ENCODE results near the gene RICTOR.

RICTOR gene

DNA sequence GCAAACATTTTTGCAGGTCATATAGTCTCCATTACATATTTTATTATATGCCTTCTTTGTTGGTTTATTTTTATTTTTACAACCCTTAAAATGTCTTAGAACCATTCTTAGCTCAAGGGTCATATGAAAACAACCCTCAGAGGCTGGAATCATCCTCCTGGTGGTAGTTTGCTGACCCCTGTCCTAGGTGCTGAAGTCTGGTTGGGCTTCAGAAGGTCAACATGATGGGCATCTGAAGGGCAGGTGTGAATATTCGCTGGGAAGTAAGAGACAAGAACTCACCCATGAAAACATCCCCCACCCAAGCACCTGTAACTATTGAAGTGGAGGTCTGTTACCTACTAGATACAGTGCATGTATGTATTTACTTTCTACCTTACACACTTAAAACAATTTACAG, 153.0 kb downstream of the RICTOR start:
- Histone ChIP-seq H3K4me3 (ENCODE audit: low read length) (no peak overlapping the region), H3K9ac (ENCODE audit: low read length) (no peak overlapping the region), H3K9me3 (ENCODE audit: control insufficient read depth, low read length) (no peaks in the 10 kb centered on the region), H3K36me3 (ENCODE audit: control insufficient read depth, insufficient read depth, low read length) (no peaks in the 10 kb centered on the region), H3K27me3 (ENCODE audit: control insufficient read depth, insufficient read depth, low read length) (no peaks in the 10 kb centered on the region), H3K4me1 (ENCODE audit: control insufficient read depth, insufficient read depth, low read length) (no peaks in the 10 kb centered on the region)

- H3K36me3 ChIP-seq (ENCODE audit: control insufficient read depth, insufficient read depth, low read length) = no peaks in the 10 kb centered on the region
- H3K9ac ChIP-seq (ENCODE audit: low read length) = no peak overlapping the region
- H3K4me3 ChIP-seq (ENCODE audit: low read length) = no peak overlapping the region
- no peaks in the 10 kb centered on the region for H3K4me1 ChIP-seq (ENCODE audit: control insufficient read depth, insufficient read depth, low read length)
- H3K9me3 ChIP-seq (ENCODE audit: control insufficient read depth, low read length) = no peaks in the 10 kb centered on the region
- no peaks in the 10 kb centered on the region for H3K27me3 ChIP-seq (ENCODE audit: control insufficient read depth, insufficient read depth, low read length)
Observed at GRCh38 chr5:38916802-38917201, 157.4 kb downstream of the RICTOR start.

- Histone ChIP-seq H3K4me1 (ENCODE audit: control insufficient read depth, insufficient read depth, low read length) (no peaks in the 10 kb centered on the region), H3K4me3 (ENCODE audit: low read length) (no peak overlapping the region), H3K9ac (ENCODE audit: low read length) (no peak overlapping the region), H3K27me3 (ENCODE audit: control insufficient read depth, insufficient read depth, low read length) (no peaks in the 10 kb centered on the region), H3K36me3 (ENCODE audit: control insufficient read depth, insufficient read depth, low read length) (no peaks in the 10 kb centered on the region), H3K9me3 (ENCODE audit: control insufficient read depth, low read length) (no peaks in the 10 kb centered on the region)
Observed at GRCh38 chr5:38913714-38914113, 160.5 kb downstream of the RICTOR start.

DNA sequence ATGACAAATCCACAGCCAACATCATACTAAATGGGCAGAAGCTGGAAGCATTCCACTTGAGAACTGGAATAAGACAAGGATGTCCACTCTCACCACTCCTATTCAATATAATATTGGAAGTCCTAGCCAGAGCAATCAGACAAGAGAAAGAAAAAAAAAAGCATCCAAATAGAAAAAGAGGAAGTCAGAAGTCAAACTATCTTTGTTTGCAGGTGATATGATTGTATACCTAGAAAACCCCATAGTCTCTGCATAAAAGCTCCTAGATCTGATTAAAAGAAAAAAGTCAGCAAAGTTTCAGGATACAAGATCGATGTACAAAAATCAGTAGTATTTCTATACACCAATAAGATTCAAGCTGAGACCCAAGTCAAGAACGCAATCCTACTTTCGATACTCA, 162.3 kb downstream of the RICTOR start:
- Histone ChIP-seq H3K27me3 (ENCODE audit: control insufficient read depth, insufficient read depth, low read length) (no peaks in the 10 kb centered on the region), H3K36me3 (ENCODE audit: control insufficient read depth, insufficient read depth, low read length) (no peaks in the 10 kb centered on the region), H3K9me3 (ENCODE audit: control insufficient read depth, low read length) (no peaks in the 10 kb centered on the region), H3K4me1 (ENCODE audit: control insufficient read depth, insufficient read depth, low read length) (no peaks in the 10 kb centered on the region), H3K9ac (ENCODE audit: low read length) (no peak overlapping the region), H3K4me3 (ENCODE audit: low read length) (no peak overlapping the region)

DNA sequence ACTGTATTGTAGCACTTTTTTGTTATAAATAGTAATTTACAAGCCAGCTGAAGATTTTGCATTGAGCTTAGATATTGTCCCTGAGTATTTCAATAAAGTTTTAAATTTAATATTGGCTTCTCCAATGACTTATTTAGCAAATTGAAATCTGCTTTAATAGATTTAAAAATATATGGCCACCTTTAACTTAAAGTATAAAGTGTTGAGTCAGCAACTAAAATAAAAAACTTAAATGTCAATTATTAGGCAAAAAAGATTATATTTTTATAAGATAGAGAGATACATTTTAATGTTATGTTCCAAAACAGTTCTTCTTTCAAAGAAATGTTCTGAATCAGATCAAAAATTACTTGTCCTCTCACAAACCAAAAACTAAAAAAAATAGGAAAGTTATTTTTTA, 167.7 kb downstream of the RICTOR start:
- H3K9me3 ChIP-seq (ENCODE audit: control insufficient read depth, low read length) = no peaks in the 10 kb centered on the region
- no peak overlapping the region for H3K4me3 ChIP-seq (ENCODE audit: low read length)
- no peak overlapping the region for H3K9ac ChIP-seq (ENCODE audit: low read length)
- H3K27me3 ChIP-seq (ENCODE audit: control insufficient read depth, insufficient read depth, low read length) = no peaks in the 10 kb centered on the region
- no peaks in the 10 kb centered on the region for H3K4me1 ChIP-seq (ENCODE audit: control insufficient read depth, insufficient read depth, low read length)
- H3K36me3 ChIP-seq (ENCODE audit: control insufficient read depth, insufficient read depth, low read length) = no peaks in the 10 kb centered on the region

DNA sequence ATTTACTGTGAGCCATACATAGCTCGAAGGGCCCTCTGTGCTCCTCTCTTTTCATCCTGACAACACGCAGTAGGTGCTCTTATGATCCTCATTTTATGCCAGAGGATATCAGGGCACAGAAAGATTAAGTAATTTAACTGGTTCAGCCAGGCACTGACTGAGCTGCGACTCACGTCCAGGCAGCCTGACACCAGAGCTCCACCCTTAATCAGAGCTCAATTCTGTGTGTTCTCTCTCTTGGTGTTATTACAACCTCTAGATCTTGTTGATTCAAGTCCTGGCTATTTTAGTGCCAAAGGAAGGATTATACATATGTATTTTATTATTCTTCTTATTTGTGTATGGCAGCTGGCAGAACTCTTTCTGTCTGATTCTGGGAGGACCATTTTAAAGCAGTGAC, 168.7 kb downstream of the RICTOR start:
- no peak overlapping the region for H3K9ac ChIP-seq (ENCODE audit: low read length)
- H3K27me3 ChIP-seq (ENCODE audit: control insufficient read depth, insufficient read depth, low read length) = no peaks in the 10 kb centered on the region
- H3K9me3 ChIP-seq (ENCODE audit: control insufficient read depth, low read length) = no peaks in the 10 kb centered on the region
- H3K36me3 ChIP-seq (ENCODE audit: control insufficient read depth, insufficient read depth, low read length) = no peaks in the 10 kb centered on the region
- H3K4me3 ChIP-seq (ENCODE audit: low read length) = no peak overlapping the region
- no peaks in the 10 kb centered on the region for H3K4me1 ChIP-seq (ENCODE audit: control insufficient read depth, insufficient read depth, low read length)

DNA sequence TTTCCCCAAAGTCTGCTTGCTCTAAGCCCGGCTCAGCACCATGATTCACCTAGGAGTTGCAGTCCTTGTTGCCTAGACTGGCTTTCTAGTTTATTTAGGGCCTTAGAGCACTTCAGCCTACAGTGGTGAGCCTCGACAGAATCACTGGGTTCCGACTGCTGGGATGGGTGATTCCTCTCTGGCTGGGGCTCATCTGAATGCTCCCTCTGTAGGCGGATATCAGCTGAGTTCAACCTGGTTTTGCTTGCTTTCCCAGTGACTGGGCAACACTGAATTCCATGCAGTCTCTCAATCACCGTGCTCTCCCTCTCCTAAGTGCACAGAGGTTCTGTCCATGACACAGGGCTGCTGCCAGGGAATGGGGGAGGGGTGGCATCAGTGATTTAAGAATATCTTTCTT, 174.3 kb downstream of the RICTOR start:
- H3K36me3 ChIP-seq (ENCODE audit: control insufficient read depth, insufficient read depth, low read length) = no peaks in the 10 kb centered on the region

DNA sequence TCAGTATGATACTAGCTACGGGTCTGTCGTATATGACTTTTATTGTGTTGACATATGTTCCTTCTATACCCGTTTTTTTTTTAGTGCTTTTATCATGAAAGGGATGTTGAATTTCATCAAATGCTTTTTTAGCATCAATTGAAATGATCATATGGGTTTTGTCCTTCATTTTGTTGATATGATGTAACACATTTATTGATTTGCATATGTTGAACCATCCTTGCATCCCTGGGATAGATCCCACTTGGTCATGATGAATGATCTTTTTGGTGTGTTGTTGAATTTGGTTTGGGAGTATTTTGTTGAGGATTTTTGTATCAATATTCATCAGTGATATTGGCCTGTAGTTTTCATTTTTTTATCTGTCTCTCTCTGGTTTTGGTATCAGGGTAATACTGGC, 177.4 kb downstream of the RICTOR start:
- Histone ChIP-seq H3K4me3 (ENCODE audit: low read length) (no peak overlapping the region), H3K4me1 (ENCODE audit: control insufficient read depth, insufficient read depth, low read length) (no peaks in the 10 kb centered on the region), H3K36me3 (ENCODE audit: control insufficient read depth, insufficient read depth, low read length) (no peaks in the 10 kb centered on the region), H3K9me3 (ENCODE audit: control insufficient read depth, low read length) (no peaks in the 10 kb centered on the region), H3K27me3 (ENCODE audit: control insufficient read depth, insufficient read depth, low read length) (no peaks in the 10 kb centered on the region), H3K9ac (ENCODE audit: low read length) (no peak overlapping the region)

More for the DNA sequence above, 174.3 kb downstream of the RICTOR start:
- no peaks in the 10 kb centered on the region for H3K9me3 ChIP-seq (ENCODE audit: control insufficient read depth, low read length)
- no peak overlapping the region for H3K9ac ChIP-seq (ENCODE audit: low read length)
- no peaks in the 10 kb centered on the region for H3K27me3 ChIP-seq (ENCODE audit: control insufficient read depth, insufficient read depth, low read length)
- no peak overlapping the region for H3K4me3 ChIP-seq (ENCODE audit: low read length)
- H3K4me1 ChIP-seq (ENCODE audit: control insufficient read depth, insufficient read depth, low read length) = no peaks in the 10 kb centered on the region

GRCh38 chr5:38892363-38892762, 181.8 kb downstream of the RICTOR start:
- no peak overlapping the region for H3K4me3 ChIP-seq (ENCODE audit: low read length)
- H3K9me3 ChIP-seq (ENCODE audit: control insufficient read depth, low read length) = no peaks in the 10 kb centered on the region
- no peak overlapping the region for H3K9ac ChIP-seq (ENCODE audit: low read length)
- H3K27me3 ChIP-seq (ENCODE audit: control insufficient read depth, insufficient read depth, low read length) = no peaks in the 10 kb centered on the region
- H3K4me1 ChIP-seq (ENCODE audit: control insufficient read depth, insufficient read depth, low read length) = no peaks in the 10 kb centered on the region
- no peaks in the 10 kb centered on the region for H3K36me3 ChIP-seq (ENCODE audit: control insufficient read depth, insufficient read depth, low read length)

DNA sequence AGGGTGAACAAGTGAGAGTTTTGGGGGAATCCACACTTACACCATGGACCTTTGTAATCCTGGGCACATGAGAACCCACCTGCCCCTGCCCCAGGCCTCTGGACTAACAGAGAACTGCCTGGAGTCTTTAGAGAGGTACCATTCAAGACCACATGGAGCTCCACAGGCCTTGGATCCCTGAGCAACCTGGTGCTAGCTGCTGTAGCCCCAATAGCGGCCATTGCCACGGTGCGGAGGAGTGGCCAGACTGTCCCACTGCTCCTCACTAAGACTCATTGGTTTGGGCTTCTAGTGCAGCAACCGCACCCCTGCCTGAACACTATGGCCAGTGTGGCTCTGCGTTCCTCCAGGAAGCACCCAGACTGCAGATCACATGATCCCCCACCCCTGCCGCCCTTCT, 182.6 kb downstream of the RICTOR start:
- no peak overlapping the region for H3K9ac ChIP-seq (ENCODE audit: low read length)
- no peak overlapping the region for H3K4me3 ChIP-seq (ENCODE audit: low read length)
- H3K9me3 ChIP-seq (ENCODE audit: control insufficient read depth, low read length) = no peaks in the 10 kb centered on the region
- H3K27me3 ChIP-seq (ENCODE audit: control insufficient read depth, insufficient read depth, low read length) = no peaks in the 10 kb centered on the region
- H3K36me3 ChIP-seq (ENCODE audit: control insufficient read depth, insufficient read depth, low read length) = no peaks in the 10 kb centered on the region
- H3K4me1 ChIP-seq (ENCODE audit: control insufficient read depth, insufficient read depth, low read length) = no peaks in the 10 kb centered on the region

DNA sequence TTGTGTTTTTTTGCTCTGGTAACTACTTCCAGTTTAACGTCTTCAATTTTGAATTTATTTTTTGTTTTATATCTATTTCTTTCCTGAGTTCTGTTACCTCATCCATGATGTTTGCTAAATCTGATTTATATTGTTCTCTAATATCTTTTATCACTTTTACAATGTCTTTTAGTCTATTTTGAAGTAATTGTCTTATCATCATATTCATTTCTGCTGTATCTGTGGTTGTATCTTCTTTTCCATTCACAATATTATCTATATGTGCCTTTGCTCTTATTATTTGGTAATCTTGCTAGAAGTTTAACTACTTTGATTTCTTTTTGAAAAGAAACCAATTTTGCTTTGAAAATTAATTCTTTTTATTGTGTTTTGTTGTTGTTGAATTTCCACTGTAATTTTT, 184.8 kb downstream of the RICTOR start:
- no peak overlapping the region for H3K9ac ChIP-seq (ENCODE audit: low read length)
- no peaks in the 10 kb centered on the region for H3K9me3 ChIP-seq (ENCODE audit: control insufficient read depth, low read length)
- no peak overlapping the region for H3K4me3 ChIP-seq (ENCODE audit: low read length)
- no peaks in the 10 kb centered on the region for H3K4me1 ChIP-seq (ENCODE audit: control insufficient read depth, insufficient read depth, low read length)
- no peaks in the 10 kb centered on the region for H3K27me3 ChIP-seq (ENCODE audit: control insufficient read depth, insufficient read depth, low read length)
- no peaks in the 10 kb centered on the region for H3K36me3 ChIP-seq (ENCODE audit: control insufficient read depth, insufficient read depth, low read length)

DNA sequence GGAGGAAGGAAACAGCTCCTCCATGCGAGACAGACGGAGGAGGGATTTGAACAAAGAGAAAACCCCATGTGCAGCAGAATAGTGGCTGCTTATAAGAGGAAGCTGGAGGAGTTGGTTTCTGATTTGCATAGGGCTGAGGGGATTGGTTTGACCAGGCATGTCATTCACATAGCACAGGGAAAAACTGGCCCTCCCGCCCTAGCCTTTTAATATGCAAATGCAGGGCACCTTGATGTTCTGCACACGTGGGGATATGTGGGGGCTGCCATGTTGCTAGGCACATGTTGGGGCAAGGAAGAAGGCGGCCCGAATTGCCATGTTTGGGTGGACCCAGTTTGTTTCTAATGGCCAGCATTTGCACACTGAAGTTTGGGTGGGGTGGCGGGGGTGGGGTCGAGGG, 186.2 kb downstream of the RICTOR start:
- H3K36me3 ChIP-seq (ENCODE audit: control insufficient read depth, insufficient read depth, low read length) = no peaks in the 10 kb centered on the region

More for the DNA sequence above, 186.2 kb downstream of the RICTOR start:
- no peaks in the 10 kb centered on the region for H3K9me3 ChIP-seq (ENCODE audit: control insufficient read depth, low read length)
- H3K4me1 ChIP-seq (ENCODE audit: control insufficient read depth, insufficient read depth, low read length) = no peaks in the 10 kb centered on the region
- H3K9ac ChIP-seq (ENCODE audit: low read length) = no peak overlapping the region
- H3K27me3 ChIP-seq (ENCODE audit: control insufficient read depth, insufficient read depth, low read length) = no peaks in the 10 kb centered on the region
- no peak overlapping the region for H3K4me3 ChIP-seq (ENCODE audit: low read length)
